Islet precursor cell (in vitro differentiated cells): ENCODE data around the gene WFDC9.
"Not testable (repeated sequence)": the region's sequence is repeated elsewhere in the genome, so short reads cannot be mapped to it uniquely, and the experiment has no call there.

Source experiments
- DNase-seq: peaks from one replicate; pipeline ENCODE4 v3.0.0-alpha.2; 2018

WFDC9 gene

DNA sequence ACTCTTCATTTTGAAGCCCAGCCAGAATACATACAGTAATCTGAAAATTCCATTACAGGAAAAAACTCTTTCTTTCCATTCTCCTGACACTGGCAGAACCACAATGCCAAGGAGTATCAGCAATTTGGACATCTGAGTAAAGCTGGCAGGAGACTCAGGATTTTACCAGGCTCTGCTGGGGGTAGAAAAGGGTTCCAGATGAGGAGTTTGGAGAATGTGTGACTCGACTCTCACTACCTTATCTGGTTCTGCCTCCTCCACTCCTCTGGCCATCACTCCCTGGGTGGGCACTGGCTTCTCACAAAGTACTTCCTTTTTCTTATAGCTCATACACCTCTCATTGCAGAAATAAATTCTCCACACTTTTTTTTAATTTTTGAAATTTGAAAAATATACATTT lies 41.4 kb downstream of the WFDC9 start:
- DNase-seq: no peak

DNA sequence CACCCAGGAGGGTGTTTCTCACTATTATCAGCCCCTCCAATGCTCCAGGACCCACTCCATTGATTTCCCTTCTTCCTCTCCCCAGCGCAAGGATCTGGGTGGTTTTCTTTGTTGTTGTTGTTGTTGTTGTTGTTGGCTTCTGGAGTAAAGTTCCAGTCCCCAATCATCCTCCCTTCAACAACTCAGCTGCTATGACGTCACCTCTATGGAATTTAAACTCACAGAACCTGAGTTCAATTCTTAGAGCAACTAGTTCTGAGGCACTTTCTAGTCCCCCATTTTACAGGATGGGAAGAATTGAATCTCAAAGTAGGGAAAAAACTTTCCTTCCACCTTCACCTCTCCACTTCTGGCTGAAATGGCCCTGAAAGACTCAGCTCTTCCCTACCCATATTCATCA lies 42.3 kb downstream of the WFDC9 start:
- DNase-seq: no peak

- not testable (repeated sequence) for DNase-seq
These were observed 45.1 kb downstream of the WFDC9 start for GRCh38 chr20:45585986-45586385.

- DNase-seq: not testable (repeated sequence)
These were observed 46.8 kb downstream of the WFDC9 start for GRCh38 chr20:45584294-45584693.

DNA sequence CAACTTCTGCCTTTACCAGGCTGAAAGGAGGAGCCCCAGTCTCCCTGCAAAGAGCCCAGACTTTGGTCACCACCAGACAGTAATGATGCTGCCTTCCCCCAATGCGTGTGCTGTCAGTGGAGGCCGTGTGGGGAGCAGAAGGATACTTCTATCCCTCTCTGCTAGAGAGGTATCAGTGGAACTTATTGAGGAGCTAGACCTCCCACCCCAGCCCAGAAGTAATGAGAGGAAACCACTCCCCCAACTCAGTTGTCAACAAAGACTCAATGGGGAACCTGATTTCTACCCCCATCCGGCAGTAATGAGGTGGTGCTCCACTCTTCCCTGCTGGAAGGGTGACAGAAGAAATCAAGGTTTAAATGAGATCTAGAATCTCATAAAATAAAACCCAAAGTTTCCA lies 47.6 kb downstream of the WFDC9 start:
- DNase-seq: no peak

- no peak for DNase-seq
These were observed 49.4 kb downstream of the WFDC9 start for GRCh38 chr20:45581702-45582101.

GRCh38 chr20:45579184-45579583 lies 51.9 kb downstream of the WFDC9 start, which contains the start of gene WFDC8:
Gene WFDC8, minus strand, starts transcription at chr20:45579284. Its CDS starts 37 bp downstream, at chr20:45579247.
- DNase-seq: no peak

DNA sequence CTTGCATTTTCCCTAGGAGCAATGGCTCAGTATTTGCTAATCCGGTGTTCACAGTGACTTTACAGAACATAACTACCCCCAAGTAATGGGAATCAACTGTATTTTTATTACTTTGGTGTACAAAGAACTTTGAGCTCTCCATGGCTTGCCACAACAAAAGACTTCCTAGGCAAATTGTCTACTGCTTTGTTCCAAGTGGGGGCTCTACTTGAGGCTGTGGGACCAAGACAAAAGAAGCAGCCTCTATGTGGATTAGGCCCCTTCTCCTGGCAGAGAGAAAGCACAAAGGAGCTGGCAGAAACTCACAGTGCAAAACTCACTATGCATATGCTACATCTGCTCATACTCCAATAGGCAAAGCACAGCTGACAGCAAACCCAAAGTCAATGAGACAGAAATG lies 52.9 kb downstream of the WFDC9 start:
- no peak for DNase-seq

- no peak for DNase-seq
These were observed 54.1 kb downstream of the WFDC9 start for GRCh38 chr20:45576995-45577394.

GRCh38 chr20:45575931-45576330 lies 55.2 kb downstream of the WFDC9 start:
- no peak for DNase-seq

GRCh38 chr20:45569650-45570049 lies 61.4 kb downstream of the WFDC9 start:
- DNase-seq: not testable (repeated sequence)

- no peak for DNase-seq
These were observed 66.3 kb downstream of the WFDC9 start for GRCh38 chr20:45564760-45565276.
